NCI-H2227 treated with DMSO at 0.1 percent for 48 hours (cell line): ENCODE results near the gene TXNDC17.
"Not testable (repeated sequence)": the region's sequence is repeated elsewhere in the genome, so short reads cannot be mapped to it uniquely, and the experiment has no call there.

Experiments
- DNase-seq: peaks from one replicate; lab custom pipeline; 2025; lab: John Stamatoyannopoulos, UW

TXNDC17 gene

GRCh38 chr17:6636616-6637457 lies 4.0 kb upstream of the TXNDC17 start:
- DNase-seq: no peak

GRCh38 chr17:6637458-6637840 lies 3.4 kb upstream of the TXNDC17 start:
- no peak for DNase-seq

GRCh38 chr17:6638046-6638908 lies 2.6 kb upstream of the TXNDC17 start:
- no peak for DNase-seq

GRCh38 chr17:6639014-6639585 lies 1.8 kb upstream of the TXNDC17 start:
- no peak for DNase-seq

GRCh38 chr17:6639586-6640535 lies 999 bp upstream of the TXNDC17 start:
- peak; percentile 37 for DNase-seq

GRCh38 chr17:6641247-6641863 lies 495 bp downstream of the TXNDC17 start:
- DNase-seq: no peak

GRCh38 chr17:6642592-6642991 lies 1.7 kb downstream of the TXNDC17 start:
- DNase-seq: no peak

- no peak for DNase-seq
These were observed 2.7 kb downstream of the TXNDC17 start for GRCh38 chr17:6643451-6644125.

GRCh38 chr17:6648181-6648580 lies 7.3 kb downstream of the TXNDC17 start:
- no peak for DNase-seq

- DNase-seq: peak; percentile 86
These were observed 10.6 kb downstream of the TXNDC17 start, which contains the start of the genes C17orf100 and MED31 for GRCh38 chr17:6651354-6651918. C17orf100 (plus strand) TSS chr17:6651762; CDS start chr17:6651914, 152 bp downstream. MED31 (minus strand) TSS chr17:6651605; CDS start chr17:6651528, 77 bp downstream.

- peak; percentile 11 for DNase-seq
These were observed 11.1 kb downstream of the TXNDC17 start for GRCh38 chr17:6651919-6652452.

- DNase-seq: peak; percentile 47
These were observed 14.2 kb downstream of the TXNDC17 start for GRCh38 chr17:6654841-6655731.

GRCh38 chr17:6655732-6656361 lies 15.0 kb downstream of the TXNDC17 start:
- DNase-seq: not testable (repeated sequence)

- not testable (repeated sequence) for DNase-seq
These were observed 16.2 kb downstream of the TXNDC17 start for GRCh38 chr17:6656797-6657632.

- no peak for DNase-seq
These were observed 16.9 kb downstream of the TXNDC17 start for GRCh38 chr17:6657633-6658287.

- not testable (repeated sequence) for DNase-seq
These were observed 17.6 kb downstream of the TXNDC17 start for GRCh38 chr17:6658411-6658810.

GRCh38 chr17:6660101-6660500 lies 19.2 kb downstream of the TXNDC17 start:
- no peak for DNase-seq
